GM12878 (cell line): ENCODE results near the gene TECTB. TPM values are rescaled to one million over a fixed set of nuclear protein-coding genes. Genes with fewer than 3 reads are reported as not detected.
"Not testable (repeated sequence)": the region's sequence is repeated elsewhere in the genome, so short reads cannot be mapped to it uniquely, and the experiment has no call there.

Experiments used
- ATAC-seq: fragments of 200-7000 bp; cut with Tn5 transposase; 3 replicates; pipeline ENCODE4 v1.9.1; 2020; ENCODE audit warnings: mild to moderate bottlenecking, moderate library complexity
- BruUV-seq: library from RNA; stranded (reverse); fragments of 400-500 nt; replicated peaks from 2 replicates; lab custom pipeline; 2021; lab: Mats Ljungman, UMichigan
- CTCF ChIA-PET: fragments of 300-600 bp; sonication (Branson Sonifier 250); formaldehyde crosslinking; extraction: SDS; loops from one replicate; lab custom pipeline; 2021; ENCODE audit warnings: inconsistent platforms; lab: Yijun Ruan, JAX
- POLR2A ChIA-PET: fragments of 350-600 bp; formaldehyde crosslinking; extraction: SDS; loops from one replicate; lab custom pipeline; 2021; ENCODE audit warnings: inconsistent platforms; lab: Charles Lee
- RAD21 ChIA-PET: fragments of 300-600 bp; sonication (Branson Sonifier 250); formaldehyde crosslinking; loops from one replicate; lab custom pipeline; 2023; ENCODE audit warnings: antibody characterized with exemption; ENCODE audit not compliant: unreplicated experiment; lab: Charles Lee
- SMC1A ChIA-PET: fragments of 300-600 bp; sonication (Branson Sonifier 250); formaldehyde crosslinking; loops from one replicate; lab custom pipeline; 2023; ENCODE audit not compliant: unreplicated experiment, uncharacterized antibody; lab: Charles Lee
- DNase-seq: peaks from one replicate; pipeline ENCODE4 v3.0.0-alpha.2; 2011; ENCODE audit warnings: low read depth, low spot score
- FAIRE-seq: peaks from 3 replicates; lab custom pipeline; 2011; peaks lifted over from hg19 to GRCh38; lab: Jason Lieb, UNC
- H2AFZ ChIP-seq: 2 replicates; pipeline ENCODE4 v1.6.0; 2011; ENCODE audit warnings: low read depth, low read length, control low read depth; ENCODE audit not compliant: control insufficient read depth
- H3K27ac ChIP-seq: 2 replicates; pipeline ENCODE4 v1.5.1; 2011; ENCODE audit warnings: control low read depth; ENCODE audit not compliant: control insufficient read depth, insufficient read depth
- H3K27me3 ChIP-seq, 2 experiments: replicated peaks in 1 of 2; 2 replicates each; pipeline versions ENCODE4 v1.6.0 to v1.6.1; 2011; ENCODE audit warnings: low read length in 1 of 2; ENCODE audit not compliant: control insufficient read depth in 2 of 2, insufficient read depth in 2 of 2
- H3K36me3 ChIP-seq, 2 experiments: 2 replicates each; pipeline ENCODE4 v1.5.1; 2011; ENCODE audit warnings: low read length in 1 of 2; ENCODE audit not compliant: control insufficient read depth in 2 of 2, insufficient read depth in 2 of 2
- H3K4me1 ChIP-seq: 2 replicates; pipeline ENCODE4 v1.6.1; 2011; ENCODE audit warnings: mild to moderate bottlenecking, low read length, moderate library complexity, mixed read lengths; ENCODE audit not compliant: control insufficient read depth, insufficient read depth
- H3K4me2 ChIP-seq: 2 replicates; pipeline ENCODE4 v1.6.0; 2011; ENCODE audit warnings: control low read depth; ENCODE audit not compliant: control insufficient read depth, insufficient read depth
- H3K4me3 ChIP-seq: fragments of 200-600 bp; sonication (generic); 2 replicates; pipeline ENCODE4 v1.5.1; 2016
- H3K79me2 ChIP-seq: 2 replicates; pipeline ENCODE4 v1.6.0; 2011; ENCODE audit warnings: low read length; ENCODE audit not compliant: control insufficient read depth, insufficient read depth
- H3K9ac ChIP-seq: 2 replicates; pipeline ENCODE4 v1.8.0; 2011; ENCODE audit warnings: low read length, control low read depth, mixed read lengths; ENCODE audit not compliant: control insufficient read depth, insufficient read depth
- H3K9me3 ChIP-seq: replicated peaks from 3 replicates; pipeline ENCODE4 v1.5.1; 2011; ENCODE audit warnings: mild to moderate bottlenecking, low read length; ENCODE audit not compliant: control insufficient read depth, insufficient read depth
- H4K20me1 ChIP-seq: 2 replicates; pipeline ENCODE4 v1.6.0; 2011; ENCODE audit not compliant: control insufficient read depth, insufficient read depth
- RELA ChIP-seq: fragments of 450-650 bp; IDR thresholded peaks from 2 replicates; pipeline ENCODE4 v1.8.0; 2014; ENCODE audit warnings: borderline replicate concordance; ENCODE audit not compliant: partially characterized antibody
- SMARCA5 ChIP-seq: fragments of 450-650 bp; IDR thresholded peaks from 2 replicates; pipeline ENCODE4 v1.6.1; 2017; ENCODE audit warnings: mild to moderate bottlenecking
- ZNF24 ChIP-seq: fragments of 450-650 bp; IDR thresholded peaks from 2 replicates; pipeline ENCODE4 v1.6.1; 2017; ENCODE audit warnings: antibody characterized with exemption, mild to moderate bottlenecking
- ZNF622 ChIP-seq: fragments of 450-650 bp; IDR thresholded peaks from 2 replicates; pipeline ENCODE4 v1.6.1; 2017; ENCODE audit warnings: mild to moderate bottlenecking, inconsistent platforms
- WGBS: methylation state at CpG from one replicate; pipeline ENCODE4 v1.1.6; 2016; ENCODE audit warnings: low lambda C conversion rate; ENCODE audit not compliant: insufficient replicate concordance, insufficient coverage; ENCODE audit errors: missing lambda C conversion rate; 5-methylcytosine and 5-hydroxymethylcytosine counted together
- in situ Hi-C: fragments of 300-500 bp; cut with MboI; formaldehyde crosslinking; loops from 9 replicates; pipeline ENCODE4 v1.14.3; 2018; ENCODE audit warnings: mixed read lengths
- intact Hi-C: fragments of 100-400 bp; cut with micrococcal nuclease; formaldehyde crosslinking; loops from one replicate; pipeline ENCODE4 v1.14.2; 2022; ENCODE audit not compliant: unreplicated experiment
- polyA plus RNA-seq, 11 experiments: library from polyadenylated mRNA; depleted of rRNA in 4 of 11; unstranded in 6 of 11; stranded (reverse) in 5 of 11; fragments of >200 nt; fragmentation: Nextera tagmentation in 4 of 11; fragmentation: Illumina TruSeq in 1 of 11; extraction: Ambion mirVana in 4 of 11; extraction: Trizol in 1 of 11; gene quantifications; 1 replicate in 1 of 11; 2 replicates in 10 of 11; pipeline versions ENCODE4 v1.2.1 to v1.2.3, GENCODE V29; 2011 to 2016; ENCODE audit warnings: inconsistent platforms in 2 of 11, missing spikeins in 2 of 11, low read depth in 1 of 11
- total RNA-seq, 4 experiments: library from RNA; depleted of rRNA in 3 of 4; stranded (reverse); fragments of >200 nt in 3 of 4; fragmentation: Illumina TruSeq in 1 of 4; extraction: Trizol in 1 of 4; gene quantifications; 2 replicates each; pipeline versions ENCODE4 v1.2.1 to v1.2.3, GENCODE V29; 2013 to 2021
- TF ChIP-seq, protein P1 (sequence below): IDR thresholded peaks from 2 replicates; pipeline ENCODE4 v1.6.1; 2011; ENCODE audit warnings: low read depth, low read length, improper control_type of control experiment, borderline replicate concordance
- TF ChIP-seq, protein P2 (sequence below): fragments of 450-650 bp; IDR thresholded peaks from 2 replicates; pipeline ENCODE4 v1.6.1; 2017; ENCODE audit warnings: antibody characterized with exemption, mild to moderate bottlenecking, moderate library complexity

TECTB gene
- total and polyA plus RNA-seq, 10 of the 15 experiments (the other 5 are each of a cell fraction or from before 2014, with no cell fraction given) = not detected

DNA sequence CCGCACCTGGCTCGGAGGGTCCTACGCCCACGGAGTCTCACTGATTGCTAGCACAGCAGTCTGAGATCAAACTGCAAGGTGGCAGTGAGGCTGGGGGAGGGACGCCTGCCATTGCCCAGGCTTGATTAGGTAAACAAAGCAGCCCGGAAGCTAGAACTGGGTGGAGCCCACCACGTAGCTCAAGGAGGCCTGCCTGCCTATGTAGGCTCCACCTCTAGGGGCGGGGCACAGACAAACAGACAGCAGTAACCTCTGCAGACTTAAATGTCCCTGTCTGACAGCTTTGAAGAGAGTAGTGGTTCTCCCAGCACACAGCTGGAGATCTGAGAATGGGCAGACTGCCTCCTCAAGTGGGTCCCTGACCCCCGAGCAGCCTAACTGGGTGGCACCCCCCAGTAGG lies 32.0 kb upstream of the TECTB start:
- H3K27ac ChIP-seq, H4K20me1 ChIP-seq, H3K79me2 ChIP-seq, intact Hi-C loops, H3K4me3 ChIP-seq, H3K9ac ChIP-seq, ATAC-seq, H3K9me3 ChIP-seq, CTCF ChIA-PET, POLR2A ChIA-PET, RAD21 ChIA-PET, H3K27me3 ChIP-seq, FAIRE-seq, SMC1A ChIA-PET, in situ Hi-C loops, H3K4me2 ChIP-seq, BruUV-seq, H3K36me3 ChIP-seq, H2AFZ ChIP-seq, DNase-seq, H3K4me1 ChIP-seq: not testable (repeated sequence)
- WGBS = 52% methylated on average over 7 of the region's 9 CpGs

DNA sequence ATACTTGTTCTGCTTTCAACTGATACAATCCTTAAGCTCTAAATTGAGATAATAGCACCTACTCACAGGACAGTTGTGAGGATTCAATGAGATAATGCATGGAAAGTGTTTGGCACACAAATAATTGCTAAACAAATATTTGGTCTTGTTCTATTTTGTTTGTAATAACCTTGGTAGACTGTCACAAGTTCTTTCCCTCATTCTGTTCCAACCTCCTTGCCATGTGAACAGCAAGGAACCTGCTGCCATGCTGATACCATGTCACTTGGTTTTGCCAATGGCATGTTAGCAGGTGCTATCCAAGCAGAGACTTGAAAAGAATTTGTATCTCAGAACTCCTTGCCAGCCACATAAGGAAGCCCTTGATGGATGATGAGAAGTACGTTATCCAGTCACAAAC lies 24.8 kb upstream of the TECTB start:
- no peak for TF ChIP-seq SMARCA5
- TF ChIP-seq, protein P1, sequence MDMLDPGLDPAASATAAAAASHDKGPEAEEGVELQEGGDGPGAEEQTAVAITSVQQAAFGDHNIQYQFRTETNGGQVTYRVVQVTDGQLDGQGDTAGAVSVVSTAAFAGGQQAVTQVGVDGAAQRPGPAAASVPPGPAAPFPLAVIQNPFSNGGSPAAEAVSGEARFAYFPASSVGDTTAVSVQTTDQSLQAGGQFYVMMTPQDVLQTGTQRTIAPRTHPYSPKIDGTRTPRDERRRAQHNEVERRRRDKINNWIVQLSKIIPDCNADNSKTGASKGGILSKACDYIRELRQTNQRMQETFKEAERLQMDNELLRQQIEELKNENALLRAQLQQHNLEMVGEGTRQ = no peak
- TF ChIP-seq, protein P2, sequence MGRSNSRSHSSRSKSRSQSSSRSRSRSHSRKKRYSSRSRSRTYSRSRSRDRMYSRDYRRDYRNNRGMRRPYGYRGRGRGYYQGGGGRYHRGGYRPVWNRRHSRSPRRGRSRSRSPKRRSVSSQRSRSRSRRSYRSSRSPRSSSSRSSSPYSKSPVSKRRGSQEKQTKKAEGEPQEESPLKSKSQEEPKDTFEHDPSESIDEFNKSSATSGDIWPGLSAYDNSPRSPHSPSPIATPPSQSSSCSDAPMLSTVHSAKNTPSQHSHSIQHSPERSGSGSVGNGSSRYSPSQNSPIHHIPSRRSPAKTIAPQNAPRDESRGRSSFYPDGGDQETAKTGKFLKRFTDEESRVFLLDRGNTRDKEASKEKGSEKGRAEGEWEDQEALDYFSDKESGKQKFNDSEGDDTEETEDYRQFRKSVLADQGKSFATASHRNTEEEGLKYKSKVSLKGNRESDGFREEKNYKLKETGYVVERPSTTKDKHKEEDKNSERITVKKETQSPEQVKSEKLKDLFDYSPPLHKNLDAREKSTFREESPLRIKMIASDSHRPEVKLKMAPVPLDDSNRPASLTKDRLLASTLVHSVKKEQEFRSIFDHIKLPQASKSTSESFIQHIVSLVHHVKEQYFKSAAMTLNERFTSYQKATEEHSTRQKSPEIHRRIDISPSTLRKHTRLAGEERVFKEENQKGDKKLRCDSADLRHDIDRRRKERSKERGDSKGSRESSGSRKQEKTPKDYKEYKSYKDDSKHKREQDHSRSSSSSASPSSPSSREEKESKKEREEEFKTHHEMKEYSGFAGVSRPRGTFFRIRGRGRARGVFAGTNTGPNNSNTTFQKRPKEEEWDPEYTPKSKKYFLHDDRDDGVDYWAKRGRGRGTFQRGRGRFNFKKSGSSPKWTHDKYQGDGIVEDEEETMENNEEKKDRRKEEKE = no peak
- no peak for TF ChIP-seq ZNF24
- TF ChIP-seq RELA = no peak
- no peak for TF ChIP-seq ZNF622
- RAD21 ChIA-PET = no interaction called here
- H3K4me2 ChIP-seq = no peak overlapping the region
- SMC1A ChIA-PET = no interaction called here
- FAIRE-seq (no peak), DNase-seq (no peak), ATAC-seq (no peak)
- no peaks in the 10 kb centered on the region for H3K9me3 ChIP-seq
- no TSS peak for BruUV-seq
- H3K4me3 ChIP-seq = no peak overlapping the region
- no peak overlapping the region for H2AFZ ChIP-seq
- in situ Hi-C loops = no loop called here
- 0% methylated on average over 1 of the region's 1 CpG for WGBS
- H3K4me1 ChIP-seq = no peaks in the 10 kb centered on the region
- CTCF ChIA-PET = interaction anchor here (1.5 kb wide), 1 partner anchor 214 kb away, joined by 3 read pairs; no protein-coding TSS in a partner anchor
- POLR2A ChIA-PET = no interaction called here
- H3K27me3 ChIP-seq = no peaks in the 10 kb centered on the region
- H3K27ac ChIP-seq = no peak overlapping the region
- intact Hi-C loops = no loop called here
- no peaks in the 10 kb centered on the region for H3K36me3 ChIP-seq
- no peaks in the 10 kb centered on the region for H3K79me2 ChIP-seq
- H4K20me1 ChIP-seq = no peaks in the 10 kb centered on the region
- no peak overlapping the region for H3K9ac ChIP-seq
